Duodenal mucosa (tissue), 2 donors: Measurements from ENCODE around the gene TNC.

Experiments used
- H3K27ac ChIP-seq: one replicate; pipeline ENCODE4 v1.7.0; 2013; ENCODE audit warnings: low read depth, low read length
- H3K27me3 ChIP-seq, 2 donors: one replicate each; pipeline ENCODE4 v1.7.0; 2013; ENCODE audit warnings: low read length in 2 of 2, control low read depth in 1 of 2; ENCODE audit not compliant: insufficient read depth in 2 of 2, control insufficient read depth in 1 of 2
- H3K36me3 ChIP-seq, 2 donors: one replicate each; pipeline ENCODE4 v1.7.0; 2013; ENCODE audit warnings: low read length in 2 of 2, control low read depth in 1 of 2; ENCODE audit not compliant: insufficient read depth in 2 of 2, control insufficient read depth in 1 of 2
- H3K4me1 ChIP-seq, 2 donors: one replicate each; pipeline ENCODE4 v1.7.0; 2013; ENCODE audit warnings: low read length in 2 of 2, control low read depth in 1 of 2; ENCODE audit not compliant: insufficient read depth in 2 of 2, control insufficient read depth in 1 of 2
- H3K4me3 ChIP-seq, 2 donors: one replicate each; pipeline ENCODE4 v1.7.0; 2013; ENCODE audit warnings: low read length in 2 of 2, low read depth in 1 of 2
- H3K9ac ChIP-seq, 2 donors: one replicate each; pipeline ENCODE4 v1.7.0; 2013; ENCODE audit warnings: low read length in 2 of 2, low read depth in 1 of 2
- H3K9me3 ChIP-seq, 2 donors: one replicate each; pipeline ENCODE4 v1.7.0; 2013; ENCODE audit warnings: low read length in 2 of 2, control low read depth in 1 of 2; ENCODE audit not compliant: control insufficient read depth in 1 of 2

TNC gene

GRCh38 chr9:115118879-115119218, 892 bp upstream of the TNC start:
- Histone ChIP-seq H3K27me3 (peaks cover 51 to 54% of the 10 kb centered on the region in 2 donors), H3K36me3 (no peaks in the 10 kb centered on the region), H3K4me1 (no peaks in the 10 kb centered on the region), H3K9ac (peak overlapping the region in 1 of 2 donors; percentile 42), H3K27ac (no peak overlapping the region), H3K9me3 (no peaks in the 10 kb centered on the region), H3K4me3 (peak overlapping the region in 1 of 2 donors; percentile 44)

GRCh38 chr9:115116421-115117284, 1.3 kb downstream of the TNC start:
- Histone ChIP-seq H3K9ac (peak overlapping the region in 1 of 2 donors; percentile 1), H3K36me3 (no peaks in the 10 kb centered on the region), H3K4me3 (peak overlapping the region in 1 of 2 donors; percentile 4), H3K27me3 (peaks cover 49 to 61% of the 10 kb centered on the region in 2 donors), H3K4me1 (no peaks in the 10 kb centered on the region), H3K27ac (no peak overlapping the region), H3K9me3 (no peaks in the 10 kb centered on the region)

GRCh38 chr9:115115924-115116323, 2.0 kb downstream of the TNC start:
- Histone ChIP-seq H3K9me3 (no peaks in the 10 kb centered on the region), H3K9ac (peak overlapping the region in 1 of 2 donors; percentile 1), H3K27me3 (peaks cover 42 to 57% of the 10 kb centered on the region in 2 donors), H3K27ac (no peak overlapping the region), H3K36me3 (no peaks in the 10 kb centered on the region), H3K4me1 (no peaks in the 10 kb centered on the region), H3K4me3 (no peak overlapping the region)

- H3K4me1 ChIP-seq, result no peaks in the 10 kb centered on the region
- no peaks in the 10 kb centered on the region for H3K9me3 ChIP-seq
- no peak overlapping the region for H3K4me3 ChIP-seq
- H3K9ac ChIP-seq, result peak overlapping the region in 1 of 2 donors; percentile 1
- H3K36me3 ChIP-seq, result no peaks in the 10 kb centered on the region
- no peak overlapping the region for H3K27ac ChIP-seq
- peaks cover 41 to 52% of the 10 kb centered on the region in 2 donors for H3K27me3 ChIP-seq
Observed at GRCh38 chr9:115115117-115115880, 2.7 kb downstream of the TNC start.

DNA sequence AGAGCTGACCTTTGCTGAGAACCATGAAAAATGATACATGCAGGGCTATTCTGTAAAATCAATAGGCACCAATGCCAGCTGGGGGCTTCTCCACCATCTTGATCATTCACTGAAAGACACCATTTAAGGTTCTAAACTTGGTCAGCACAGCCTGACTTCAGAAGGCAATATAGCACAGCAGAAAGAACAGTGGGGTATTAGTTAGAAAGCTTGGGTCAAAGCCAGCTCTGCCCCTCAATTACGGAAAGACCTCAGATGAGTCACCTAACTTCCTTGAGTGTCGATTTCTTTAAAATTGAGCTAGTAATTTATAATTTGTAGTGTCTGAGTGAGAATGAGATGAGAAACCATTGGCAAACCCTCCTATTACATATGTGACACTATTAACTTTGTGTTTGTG, 3.4 kb downstream of the TNC start:
- Histone ChIP-seq H3K9ac (no peak overlapping the region), H3K27ac (no peak overlapping the region), H3K9me3 (no peaks in the 10 kb centered on the region), H3K36me3 (no peaks in the 10 kb centered on the region), H3K27me3 (peaks cover 40 to 49% of the 10 kb centered on the region in 2 donors), H3K4me3 (no peak overlapping the region), H3K4me1 (no peaks in the 10 kb centered on the region)

GRCh38 chr9:115114084-115114483, 3.9 kb downstream of the TNC start:
- Histone ChIP-seq H3K4me3 (no peak overlapping the region), H3K9me3 (no peaks in the 10 kb centered on the region), H3K4me1 (no peaks in the 10 kb centered on the region), H3K27me3 (peaks cover 36 to 48% of the 10 kb centered on the region in 2 donors), H3K27ac (no peak overlapping the region), H3K9ac (no peak overlapping the region), H3K36me3 (no peaks in the 10 kb centered on the region)

DNA sequence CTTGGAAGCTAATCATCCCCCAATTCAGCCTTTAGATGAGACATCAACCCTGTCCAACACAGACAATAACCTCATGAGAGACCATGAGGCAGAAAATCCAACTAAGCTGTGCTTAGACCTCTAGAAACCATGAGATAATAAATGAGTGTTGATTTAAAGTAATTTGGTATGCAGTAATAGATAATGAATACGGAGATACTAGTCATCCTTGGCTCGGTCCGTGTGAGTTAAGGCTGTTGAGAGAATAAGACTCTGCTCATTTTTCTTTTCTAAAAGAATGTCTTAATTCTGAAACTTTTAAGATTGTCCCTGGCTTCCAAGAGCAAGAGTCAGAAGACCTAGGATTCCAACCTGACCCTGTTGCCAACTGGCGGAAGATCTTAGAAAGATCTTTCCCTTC, 6.1 kb downstream of the TNC start:
- Histone ChIP-seq H3K27ac (no peak overlapping the region), H3K27me3 (peaks cover 15 to 25% of the 10 kb centered on the region in 2 donors), H3K4me3 (no peak overlapping the region), H3K4me1 (no peaks in the 10 kb centered on the region), H3K9ac (no peak overlapping the region), H3K9me3 (no peaks in the 10 kb centered on the region), H3K36me3 (no peaks in the 10 kb centered on the region)

DNA sequence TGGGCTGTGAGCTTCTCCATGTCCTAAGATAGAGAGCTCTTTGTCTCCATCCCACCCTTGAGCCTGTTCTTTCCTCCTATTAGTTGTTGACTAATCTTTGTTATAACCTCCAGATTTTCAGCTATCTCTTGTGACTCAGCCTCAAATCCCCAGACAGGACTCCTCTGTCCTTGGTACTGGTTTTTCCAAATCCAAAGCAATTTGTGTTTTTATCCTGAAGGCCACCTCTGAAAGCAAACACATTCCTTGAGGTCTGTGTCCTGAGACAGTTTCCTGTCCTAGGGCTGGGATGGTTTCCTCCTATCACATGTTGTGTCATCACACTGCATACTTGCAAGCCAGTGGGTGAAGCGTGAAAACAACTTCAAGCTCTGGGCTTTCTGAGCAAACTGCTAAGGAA, 8.5 kb downstream of the TNC start:
- H3K4me1 ChIP-seq, result no peaks in the 10 kb centered on the region
- H3K9me3 ChIP-seq, result no peaks in the 10 kb centered on the region
- no peak overlapping the region for H3K27ac ChIP-seq
- H3K27me3 ChIP-seq, result peaks cover 0 to 12% of the 10 kb centered on the region in 2 donors
- H3K9ac ChIP-seq, result no peak overlapping the region
- no peak overlapping the region for H3K4me3 ChIP-seq
- H3K36me3 ChIP-seq, result no peaks in the 10 kb centered on the region

DNA sequence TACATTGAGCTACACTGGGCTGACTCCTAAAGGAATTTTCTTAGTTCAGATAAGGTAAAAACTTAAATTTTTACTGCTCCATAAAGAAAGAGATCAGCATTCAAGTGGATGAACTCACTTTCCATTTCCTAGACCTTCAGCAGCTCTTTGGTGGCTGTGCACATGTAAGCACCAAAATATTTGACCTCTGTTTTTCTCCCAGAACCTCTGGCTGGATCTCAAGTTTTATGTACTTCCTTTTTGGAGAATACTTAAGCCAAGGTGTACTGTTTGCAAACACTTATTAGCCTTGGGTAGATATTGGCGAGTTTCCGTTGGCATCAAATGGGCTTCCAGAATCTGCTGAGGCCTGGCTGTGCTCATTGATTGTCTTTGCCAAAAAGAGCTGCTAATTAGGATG, 10.3 kb downstream of the TNC start:
- H3K4me1 ChIP-seq, result no peaks in the 10 kb centered on the region
- H3K27ac ChIP-seq, result no peak overlapping the region
- peaks cover 0 to 2% of the 10 kb centered on the region in 2 donors for H3K27me3 ChIP-seq
- no peaks in the 10 kb centered on the region for H3K36me3 ChIP-seq
- no peaks in the 10 kb centered on the region for H3K9me3 ChIP-seq
- no peak overlapping the region for H3K9ac ChIP-seq
- H3K4me3 ChIP-seq, result no peak overlapping the region

DNA sequence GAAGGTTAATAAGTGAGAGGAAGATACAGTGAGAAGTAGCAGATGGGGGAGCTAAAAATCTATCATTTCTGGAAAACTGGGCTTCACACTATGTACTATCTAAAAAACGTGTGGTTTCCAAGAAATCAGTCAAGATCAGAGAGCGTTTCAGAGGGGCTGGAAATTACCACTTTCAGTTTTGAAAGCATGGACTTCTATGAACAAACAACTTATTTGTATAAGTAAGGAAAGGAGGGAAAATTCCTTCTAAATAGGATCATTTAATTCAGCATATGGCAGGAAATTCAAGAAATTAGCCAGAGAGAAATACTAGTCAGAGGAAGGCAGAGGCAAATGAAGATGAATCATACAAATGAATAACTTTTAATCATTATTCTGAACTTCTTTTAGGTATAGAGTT, 11.3 kb downstream of the TNC start:
- H3K4me3 ChIP-seq, result no peak overlapping the region
- H3K27ac ChIP-seq, result no peak overlapping the region
- no peaks in the 10 kb centered on the region for H3K9me3 ChIP-seq
- no peaks in the 10 kb centered on the region for H3K4me1 ChIP-seq
- H3K9ac ChIP-seq, result no peak overlapping the region
- H3K27me3 ChIP-seq, result no peaks in the 10 kb centered on the region
- no peaks in the 10 kb centered on the region for H3K36me3 ChIP-seq
